HG02981 (cell line): ENCODE results near the gene LMAN1L.

Experiments
- ATAC-seq: cut with Tn5 transposase; IDR thresholded peaks from one replicate; pipeline ENCODE4 v1.9.1; 2021; ENCODE audit warnings: mild to moderate bottlenecking, moderate library complexity; ENCODE audit not compliant: unreplicated experiment

Gene LMAN1L

DNA sequence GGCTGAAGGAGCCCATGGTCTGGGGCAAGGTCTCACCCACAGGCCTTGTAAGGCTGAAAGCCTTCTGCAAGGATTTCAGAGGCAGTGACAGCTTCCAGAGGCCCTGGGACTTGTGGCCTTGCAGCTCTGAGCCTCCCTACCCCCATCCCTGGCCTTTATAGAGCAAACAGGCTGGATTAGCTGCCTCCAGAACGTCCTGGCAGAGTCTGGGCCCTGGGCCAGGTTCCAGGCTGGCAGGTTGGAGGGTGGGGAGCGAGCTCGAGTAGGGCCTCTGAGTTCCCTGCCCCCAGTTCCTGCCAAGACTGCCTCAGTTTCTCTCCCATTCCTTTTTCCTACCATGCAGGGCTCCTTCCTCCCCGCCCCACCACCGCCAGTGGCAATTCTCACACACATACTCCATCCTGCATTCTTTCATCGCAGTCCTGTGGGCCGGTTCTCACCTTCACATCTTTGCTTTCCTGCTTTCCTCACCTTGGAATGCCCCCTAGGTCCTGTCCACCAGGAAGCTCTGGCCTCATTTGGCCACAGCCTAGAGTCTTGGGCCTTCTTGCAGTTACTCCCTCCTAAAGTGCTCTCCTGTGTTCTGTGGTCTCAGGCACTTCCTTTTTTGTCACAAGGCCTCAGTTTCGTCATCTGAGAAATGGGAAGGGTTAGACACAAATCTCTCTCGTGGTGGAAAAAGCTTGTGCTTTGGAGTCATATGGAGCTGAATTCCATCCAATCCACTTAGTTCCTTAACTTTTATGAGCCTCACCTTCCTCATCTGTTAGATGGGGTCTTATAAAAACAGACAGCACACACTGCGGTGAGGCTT lies 2.7 kb downstream of the LMAN1L start:
- no peak for ATAC-seq

DNA sequence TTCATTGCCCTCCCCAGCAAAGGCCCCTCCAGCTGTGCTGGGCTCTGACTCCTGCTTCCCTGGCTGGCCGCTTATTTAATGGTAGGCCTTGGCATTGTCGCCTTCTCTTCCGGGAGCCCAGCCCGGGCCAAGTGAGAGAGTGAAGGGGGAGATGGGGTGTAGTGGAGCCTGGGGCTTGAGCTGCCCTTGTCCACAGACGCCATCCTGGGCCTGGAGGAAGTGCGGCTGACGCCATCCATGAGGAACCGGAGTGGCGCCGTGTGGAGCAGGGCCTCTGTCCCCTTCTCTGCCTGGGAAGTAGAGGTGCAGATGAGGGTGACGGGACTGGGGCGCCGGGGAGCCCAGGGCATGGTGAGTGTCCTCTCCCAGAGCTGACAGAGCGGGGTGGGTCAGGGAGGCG lies 3.3 kb downstream of the LMAN1L start:
- ATAC-seq = no peak

DNA sequence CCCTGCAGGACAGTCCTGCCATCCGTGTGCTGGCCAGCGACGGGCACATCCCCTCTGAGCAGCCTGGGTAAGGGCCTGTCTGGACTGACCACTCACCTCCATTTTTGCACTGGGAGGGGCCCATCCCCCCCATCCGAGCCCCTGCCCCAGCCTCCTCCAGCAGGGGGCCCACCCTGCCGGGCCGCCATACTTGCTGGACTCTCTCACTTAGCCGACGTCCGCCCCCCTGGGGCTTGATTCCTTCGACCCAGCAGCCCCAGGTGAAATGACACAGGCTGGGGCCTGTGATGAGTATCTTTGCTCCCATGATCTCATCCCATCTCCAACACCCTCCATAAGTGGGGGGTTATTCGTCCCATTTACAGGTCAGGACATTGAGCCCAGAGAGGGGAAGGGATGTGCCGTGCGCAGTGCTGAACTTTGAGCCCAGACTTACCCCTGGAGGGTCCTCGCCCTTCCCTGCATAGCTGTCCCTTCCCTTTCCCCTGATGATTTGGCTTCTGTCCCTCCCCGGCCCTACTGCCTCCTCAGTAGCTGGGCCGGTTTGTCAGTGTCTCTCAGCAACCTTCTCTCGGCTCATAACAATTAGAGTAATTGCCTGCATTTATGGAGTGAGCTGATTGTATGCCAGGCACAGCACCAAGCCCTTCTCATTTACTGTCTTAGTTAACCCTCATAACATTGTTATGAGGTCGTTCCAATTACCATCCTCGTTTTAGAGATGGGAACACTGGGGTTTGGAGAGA lies 4.2 kb downstream of the LMAN1L start:
- no peak for ATAC-seq

DNA sequence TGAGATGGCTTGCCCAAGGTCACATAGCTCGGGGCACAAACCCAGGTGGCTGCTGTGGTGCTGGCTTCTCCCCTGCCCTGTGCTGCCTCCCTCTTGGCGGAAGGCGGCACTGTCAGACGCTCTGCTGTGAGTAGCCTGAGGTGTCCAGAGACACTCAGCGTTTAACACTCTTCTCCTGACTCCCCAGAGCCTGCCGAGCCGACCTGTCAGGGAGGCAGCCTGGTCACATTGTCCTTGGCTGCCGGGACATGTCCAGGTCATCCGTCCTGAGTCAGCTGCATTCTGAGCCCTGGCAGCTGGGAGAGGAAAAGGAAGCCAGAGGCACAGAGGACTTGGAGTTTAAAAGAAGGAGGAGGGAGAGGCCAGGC lies 4.7 kb downstream of the LMAN1L start:
- ATAC-seq = no peak

DNA sequence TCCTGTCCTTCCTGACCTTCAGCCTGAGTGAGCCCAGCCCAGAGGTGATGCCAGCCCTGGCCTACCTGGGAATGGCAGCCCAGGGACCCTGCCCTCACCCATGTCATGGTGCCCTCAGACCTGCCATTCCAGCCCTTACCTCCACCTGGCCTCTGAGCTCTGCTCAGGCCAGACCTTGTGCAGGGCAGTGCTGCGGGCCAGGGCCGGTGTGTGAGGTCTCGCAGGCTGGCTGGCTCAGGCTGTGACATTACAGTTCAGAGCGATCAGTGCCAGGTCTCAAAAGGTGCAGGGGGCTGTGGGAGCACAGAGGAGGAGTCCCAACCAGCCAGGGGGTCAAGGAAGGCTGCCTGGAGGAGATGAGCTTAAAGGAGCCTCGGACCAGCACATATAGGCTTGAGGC lies 7.4 kb downstream of the LMAN1L start:
- no peak for ATAC-seq

DNA sequence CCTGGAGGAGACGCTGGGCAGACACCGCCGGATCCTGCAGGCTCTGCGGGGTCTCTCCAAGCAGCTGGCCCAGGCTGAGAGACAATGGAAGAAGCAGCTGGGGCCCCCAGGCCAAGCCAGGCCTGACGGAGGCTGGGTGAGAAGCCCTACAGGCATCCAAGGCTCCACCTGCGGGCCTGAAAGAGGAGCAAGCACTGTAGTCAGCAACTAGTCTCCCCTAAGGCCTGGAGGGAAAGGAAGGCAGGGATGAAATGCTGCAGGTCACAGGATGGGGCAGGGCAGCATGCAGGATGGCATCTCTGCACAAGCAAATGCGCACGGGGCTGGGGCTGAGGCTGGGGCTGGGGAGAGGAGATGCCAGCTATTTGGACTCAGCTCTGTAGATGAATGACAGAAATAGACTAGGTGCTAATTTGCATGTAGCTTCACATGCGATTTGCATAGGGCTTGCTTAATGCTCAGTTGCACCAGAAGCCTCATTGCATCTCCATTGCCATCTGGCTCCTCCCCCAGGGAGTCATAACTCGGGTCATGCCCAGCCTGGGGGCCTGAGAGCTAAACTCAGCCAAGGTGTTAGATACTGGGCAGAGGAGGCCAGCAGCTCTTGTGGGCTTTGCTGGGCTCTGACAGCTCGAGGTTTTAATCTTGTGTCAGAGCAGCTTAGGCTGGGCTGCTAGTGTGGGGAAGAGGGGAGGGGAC lies 8.6 kb downstream of the LMAN1L start:
- peak; percentile 70 for ATAC-seq

DNA sequence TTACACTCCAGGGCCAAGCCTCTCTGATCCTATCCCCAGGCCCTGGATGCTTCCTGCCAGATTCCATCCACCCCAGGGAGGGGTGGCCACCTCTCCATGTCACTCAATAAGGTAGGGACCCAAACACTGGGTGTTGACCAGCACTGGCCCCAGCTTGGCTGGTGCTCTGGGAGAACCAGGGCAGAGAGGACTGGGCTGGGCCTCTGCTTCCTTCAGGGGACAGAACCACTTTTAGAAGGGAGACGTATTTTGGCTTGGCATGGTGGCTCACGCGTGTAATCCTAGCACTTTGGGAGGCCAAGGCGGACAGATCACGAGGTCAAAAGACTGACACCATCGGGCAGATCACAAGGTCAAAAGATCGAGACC lies 9.1 kb downstream of the LMAN1L start:
- no peak for ATAC-seq

DNA sequence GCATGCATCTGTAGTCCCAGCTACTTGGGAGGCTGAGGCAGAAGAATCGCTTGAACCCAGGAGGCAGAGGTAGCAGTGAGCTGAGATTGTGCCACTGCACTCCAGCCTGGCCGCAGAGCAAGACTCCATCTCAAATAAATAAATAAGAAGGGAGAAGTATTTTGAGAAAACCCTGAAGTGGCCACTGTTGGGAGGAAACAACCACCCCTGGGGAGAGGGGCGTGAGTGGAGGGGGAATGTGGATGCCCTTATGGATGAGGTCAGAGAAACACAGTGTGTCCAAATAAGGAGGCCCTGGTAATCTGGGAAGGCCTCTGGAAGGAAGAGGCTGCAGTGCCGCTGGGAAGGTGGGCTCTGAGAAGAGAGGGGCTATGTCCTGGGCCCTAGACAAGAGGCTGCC lies 9.6 kb downstream of the LMAN1L start:
- ATAC-seq = no peak

DNA sequence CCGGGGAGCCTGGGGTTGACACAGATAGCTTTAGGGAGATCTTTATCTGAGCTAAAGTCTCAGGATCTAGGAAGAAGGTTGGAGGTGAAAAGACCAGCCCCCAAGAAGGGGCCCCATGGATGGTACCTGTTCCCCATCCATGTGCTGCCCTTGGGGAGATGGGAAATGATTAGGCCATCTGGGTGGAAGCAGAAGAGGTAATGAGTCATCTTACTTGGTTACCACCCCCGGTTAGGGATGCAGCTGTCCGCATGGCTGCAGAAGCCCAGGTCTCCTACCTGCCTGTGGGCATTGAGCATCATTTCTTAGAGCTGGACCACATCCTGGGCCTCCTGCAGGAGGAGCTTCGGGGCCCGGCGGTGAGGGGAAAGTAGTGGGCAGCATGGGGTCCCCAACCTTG lies 10.7 kb downstream of the LMAN1L start:
- no peak for ATAC-seq

DNA sequence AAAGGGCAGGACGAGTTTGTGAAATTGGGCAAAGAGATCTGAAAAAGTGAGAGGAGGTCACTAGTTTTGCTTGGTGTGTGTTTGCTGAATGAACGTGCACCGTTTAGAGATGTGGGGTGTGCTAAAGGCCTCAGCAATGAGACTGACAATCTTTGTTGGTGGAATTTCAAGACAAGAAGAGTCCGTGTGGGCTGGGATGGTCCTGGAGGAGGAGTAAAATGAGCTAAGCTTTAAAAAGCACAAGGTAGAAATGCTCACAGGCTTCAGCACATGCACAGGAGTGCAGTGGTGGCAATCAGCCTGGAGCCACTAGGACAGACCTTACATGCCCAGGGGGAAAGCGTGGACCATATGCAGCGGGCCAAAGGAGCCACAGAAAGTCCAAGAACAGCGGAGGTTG lies 12.3 kb downstream of the LMAN1L start:
- ATAC-seq = no peak

DNA sequence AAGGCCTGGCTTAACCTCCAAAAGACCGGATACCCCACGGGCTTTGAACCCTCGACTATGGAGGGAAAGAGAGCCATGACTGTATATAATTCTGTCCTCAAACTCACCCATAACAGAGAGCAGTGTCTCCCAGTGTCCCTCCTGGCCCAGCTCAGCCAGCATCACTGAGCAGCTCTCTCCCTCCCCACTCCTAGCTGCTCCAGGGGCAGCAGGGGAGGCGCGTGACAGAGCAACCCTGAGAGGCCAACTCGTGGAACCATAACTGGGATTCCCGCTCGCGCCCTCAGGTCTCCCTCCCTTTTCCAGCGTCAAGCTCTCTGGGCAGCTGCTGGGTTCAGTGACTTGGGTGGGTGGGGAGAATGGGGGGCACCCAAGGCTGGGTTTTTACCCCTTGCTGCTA lies 13.2 kb downstream of the LMAN1L start:
- no peak for ATAC-seq

DNA sequence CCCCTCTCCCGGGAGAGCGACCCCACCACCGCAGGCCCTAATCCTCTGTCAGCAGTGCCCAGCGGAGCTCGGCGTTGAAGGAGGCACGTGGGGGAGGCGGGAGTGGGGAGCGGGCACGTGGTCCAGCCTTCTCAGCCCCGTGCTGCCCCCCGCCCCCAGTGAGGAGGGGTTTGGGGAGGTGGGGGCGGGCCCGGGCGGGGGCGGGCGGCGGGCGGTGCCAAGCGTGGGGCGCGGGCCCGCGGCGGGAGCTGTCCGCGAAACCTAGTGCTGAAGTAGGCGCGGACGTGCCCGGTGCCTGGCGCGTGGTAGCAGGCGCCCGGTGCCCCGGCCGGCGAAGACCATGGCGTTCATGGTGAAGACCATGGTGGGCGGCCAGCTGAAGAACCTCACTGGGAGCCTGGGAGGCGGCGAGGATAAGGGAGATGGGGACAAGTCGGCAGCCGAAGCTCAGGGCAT lies 13.8 kb downstream of the LMAN1L start, which contains the start of gene CPLX3:
Gene CPLX3 (plus strand): TSS at position 264 of the 456 bp plus-strand sequence. CDS start 77 bp downstream, at position 341.
- no peak for ATAC-seq

DNA sequence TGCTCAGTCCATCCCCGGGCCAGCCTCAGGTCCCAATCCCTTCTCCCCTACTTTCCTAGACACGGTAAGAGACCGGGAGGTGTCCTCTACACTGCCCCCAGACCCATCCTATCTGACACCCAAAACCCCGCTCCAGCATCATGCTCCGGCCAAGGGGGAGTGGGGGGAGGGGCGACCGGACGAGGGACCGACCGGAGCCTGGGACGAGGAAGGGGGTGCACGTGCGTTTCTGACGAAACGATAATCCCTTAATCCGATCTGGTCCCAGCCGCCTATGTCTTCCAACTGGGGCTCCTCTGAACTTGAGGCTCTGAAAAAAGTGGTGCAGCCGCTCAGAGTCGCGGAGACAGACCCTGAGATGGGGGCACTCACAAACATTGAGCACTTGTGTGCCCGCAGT lies 14.3 kb downstream of the LMAN1L start:
- no peak for ATAC-seq

DNA sequence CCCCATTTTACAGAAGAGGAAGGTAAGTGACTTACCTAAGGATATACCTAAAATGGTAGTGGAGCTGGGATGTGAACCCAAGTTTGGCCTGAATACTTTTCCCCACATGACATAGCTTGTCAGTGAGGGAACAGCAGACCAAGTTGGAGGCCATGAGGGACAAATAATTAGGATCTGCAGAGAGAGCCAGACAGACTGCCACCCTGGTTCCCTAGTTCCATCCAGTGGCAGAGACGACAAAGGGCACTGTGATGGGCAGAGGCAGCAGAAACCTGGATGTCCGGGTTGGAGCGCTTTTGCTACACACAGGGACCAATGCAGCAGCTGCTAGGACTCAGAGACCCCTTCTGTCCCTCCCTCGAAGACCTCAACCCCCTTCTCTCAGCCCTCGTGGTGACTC lies 15.0 kb downstream of the LMAN1L start:
- no peak for ATAC-seq

DNA sequence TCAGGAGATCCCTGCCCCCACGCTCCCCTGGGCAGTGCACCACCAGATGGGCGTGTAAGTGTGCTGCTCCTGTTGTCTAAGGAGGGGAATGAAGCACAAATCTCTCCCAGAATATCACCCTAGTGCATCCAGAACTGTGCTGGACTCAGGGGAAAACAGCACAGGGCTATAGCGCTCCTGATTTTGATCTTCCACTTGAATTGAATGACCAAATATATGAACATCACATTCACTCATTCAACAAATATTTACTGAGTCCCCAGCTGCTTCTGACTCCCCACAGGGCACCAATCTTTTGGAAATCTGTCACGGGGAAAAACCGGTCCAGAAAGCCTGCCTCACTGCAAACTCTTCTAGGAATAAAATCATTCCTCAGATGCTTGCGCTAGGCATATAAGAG lies 16.2 kb downstream of the LMAN1L start:
- ATAC-seq = no peak

DNA sequence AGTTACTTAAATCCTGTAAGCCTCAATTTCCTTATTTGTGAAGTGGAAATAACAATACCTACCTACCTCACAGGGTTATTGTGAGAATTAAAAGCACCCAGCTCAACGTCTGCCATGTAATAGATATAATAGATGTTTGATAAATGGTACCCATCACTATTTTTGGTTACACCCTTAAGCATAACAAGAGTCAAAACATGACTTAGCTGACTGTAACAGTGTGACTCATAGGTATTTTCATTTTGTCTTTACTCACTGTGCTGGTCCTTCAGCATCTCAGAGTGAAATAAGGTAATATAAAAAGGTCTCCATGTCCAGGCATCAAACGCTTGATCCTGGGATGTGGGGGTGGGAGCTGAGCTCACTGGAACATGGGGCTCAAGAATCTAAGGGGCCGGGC lies 16.9 kb downstream of the LMAN1L start:
- ATAC-seq = no peak

DNA sequence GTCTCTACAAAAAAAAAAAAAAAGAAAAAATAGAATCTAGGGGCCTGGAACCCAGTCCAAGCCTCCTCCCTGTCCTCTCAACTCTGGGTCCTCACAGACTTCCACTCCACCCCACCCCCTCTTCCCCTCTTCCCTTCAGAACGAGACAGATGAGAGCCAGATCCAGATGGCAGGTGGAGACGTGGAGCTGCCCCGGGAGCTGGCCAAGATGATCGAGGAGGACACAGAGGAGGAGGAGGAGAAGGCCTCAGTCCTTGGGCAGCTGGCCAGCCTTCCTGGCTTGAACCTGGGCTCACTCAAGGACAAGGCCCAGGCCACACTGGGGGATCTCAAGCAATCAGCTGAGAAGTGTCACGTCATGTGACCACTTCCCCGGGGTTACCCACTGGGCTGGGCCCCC lies 17.4 kb downstream of the LMAN1L start:
- ATAC-seq = no peak

DNA sequence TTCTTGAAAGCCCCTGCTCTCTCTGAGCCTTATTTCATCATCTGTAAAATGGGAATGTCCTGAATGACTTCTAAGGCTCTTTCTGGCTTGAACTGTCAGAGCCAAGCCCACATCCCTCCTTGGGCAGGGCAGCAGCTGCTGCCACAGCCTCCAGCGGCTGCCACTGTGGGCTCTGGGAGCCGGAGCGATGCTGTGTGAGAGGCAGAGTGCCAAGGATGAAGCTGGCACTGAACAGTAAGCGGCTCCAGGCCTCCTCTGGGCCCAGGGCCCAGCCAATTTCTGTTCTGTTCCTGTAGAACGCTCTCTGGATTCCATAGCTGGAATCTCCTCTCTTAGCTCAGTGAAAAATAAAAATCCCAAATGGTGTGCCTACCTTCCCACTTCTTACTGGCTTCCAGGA lies 18.2 kb downstream of the LMAN1L start:
- ATAC-seq = no peak

DNA sequence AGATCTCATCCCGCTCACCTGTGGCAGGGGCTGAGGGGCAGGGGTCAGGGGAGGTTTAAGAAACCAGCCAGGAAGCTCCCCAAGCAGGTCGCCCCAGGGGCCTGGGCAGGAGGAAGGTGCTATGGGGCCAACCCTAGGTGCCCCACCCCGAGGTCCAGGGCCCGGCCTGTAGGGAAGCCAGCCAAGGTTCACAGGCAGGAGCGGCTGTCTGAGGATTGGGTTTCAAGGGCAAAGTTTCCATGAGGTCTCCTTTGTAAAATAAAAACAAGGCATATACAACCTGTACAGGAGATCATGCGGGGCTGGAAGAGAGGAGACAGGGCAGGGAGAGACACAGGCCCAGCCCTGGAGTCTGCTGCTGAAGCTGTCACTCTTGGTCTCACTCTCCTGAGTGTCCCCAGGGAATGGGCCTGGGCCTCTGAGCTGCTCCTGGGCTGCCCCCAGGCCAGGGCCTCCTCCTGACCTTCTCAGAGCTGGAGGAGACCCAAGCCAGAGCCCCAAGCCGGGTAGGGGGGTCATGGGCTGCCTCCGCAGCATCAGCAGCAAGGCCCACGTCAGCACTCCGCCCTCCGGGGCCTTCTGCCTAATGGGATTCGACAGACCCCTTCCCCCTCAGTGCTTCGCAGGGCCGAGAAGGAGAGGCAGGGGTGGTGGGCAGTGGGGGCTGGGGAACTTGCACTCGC lies 19.3 kb downstream of the LMAN1L start:
- no peak for ATAC-seq

DNA sequence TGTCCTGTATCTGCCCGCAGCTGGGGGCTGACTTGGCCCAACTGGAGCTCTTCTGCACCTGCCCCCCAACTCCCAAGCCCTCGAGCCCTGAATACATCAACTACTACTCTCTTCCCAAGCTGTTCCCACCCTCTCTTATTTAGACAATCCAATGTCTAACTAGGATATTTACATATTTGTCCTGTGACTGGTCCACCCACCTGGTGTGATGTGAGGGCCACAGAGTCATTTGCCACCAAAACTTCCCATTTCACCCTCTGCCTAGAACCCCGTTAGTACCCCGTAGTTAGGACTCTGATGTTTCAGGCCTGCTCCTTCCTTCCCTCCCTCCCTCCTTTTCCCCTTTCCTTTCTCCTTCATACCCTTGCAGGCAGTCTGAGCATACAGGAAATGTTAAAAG lies 20.2 kb downstream of the LMAN1L start:
- ATAC-seq = no peak
